HG03066 (cell line): Measurements from ENCODE around the gene MRPS18B.

Source experiments
- ATAC-seq: cut with Tn5 transposase; IDR thresholded peaks from one replicate; pipeline ENCODE4 v1.9.1; 2021; ENCODE audit warnings: low read depth; ENCODE audit not compliant: unreplicated experiment

Gene MRPS18B

GRCh38 chr6:30601815-30602641 lies 15.6 kb upstream of the MRPS18B start:
- ATAC-seq, result no peak

GRCh38 chr6:30603961-30604360 lies 13.7 kb upstream of the MRPS18B start:
- no peak for ATAC-seq

GRCh38 chr6:30610065-30610464 lies 7.6 kb upstream of the MRPS18B start:
- ATAC-seq, result no peak

GRCh38 chr6:30611150-30611855 lies 6.3 kb upstream of the MRPS18B start:
- no peak for ATAC-seq

GRCh38 chr6:30611856-30612194 lies 5.8 kb upstream of the MRPS18B start:
- ATAC-seq, result no peak

- ATAC-seq, result no peak
Measured at GRCh38 chr6:30612213-30612612, 5.4 kb upstream of the MRPS18B start.

GRCh38 chr6:30612687-30613248 lies 4.9 kb upstream of the MRPS18B start:
- ATAC-seq, result no peak

GRCh38 chr6:30613251-30614043 lies 4.2 kb upstream of the MRPS18B start:
- ATAC-seq, result no peak

- no peak for ATAC-seq
Measured at GRCh38 chr6:30614044-30614842, 3.4 kb upstream of the MRPS18B start.

- no peak for ATAC-seq
Measured at GRCh38 chr6:30614843-30615218, 2.8 kb upstream of the MRPS18B start.

- no peak for ATAC-seq
Measured at GRCh38 chr6:30615219-30615957, 2.3 kb upstream of the MRPS18B start.

GRCh38 chr6:30615958-30616810 lies 1.5 kb upstream of the MRPS18B start:
- ATAC-seq, result no peak

- peak; percentile 73 for ATAC-seq
Measured at GRCh38 chr6:30616811-30617564, 652 bp upstream of the MRPS18B start, which contains the start of gene PPP1R10. PPP1R10 (minus strand) TSS chr6:30617243; CDS start chr6:30609944, 7,299 bp downstream.

GRCh38 chr6:30618270-30618797 lies 694 bp downstream of the MRPS18B start:
- ATAC-seq, result no peak

- no peak for ATAC-seq
Measured at GRCh38 chr6:30619561-30619960, 1.9 kb downstream of the MRPS18B start.

GRCh38 chr6:30625511-30625910 lies 7.9 kb downstream of the MRPS18B start:
- ATAC-seq, result no peak
